Endothelial cell of umbilical vein (primary cell): ENCODE data around the gene KIAA1671. TPM values are rescaled to one million over a fixed set of nuclear protein-coding genes. Genes with fewer than 3 reads are reported as not detected.

Experiments used
- BruUV-seq: library from RNA; stranded (reverse); fragments of 400-500 nt; replicated peaks from 2 replicates; lab custom pipeline; 2021; lab: Mats Ljungman, UMichigan
- CTCF ChIA-PET: fragments of 300-600, 350-600 bp; sonication (Branson Sonifier 250); formaldehyde crosslinking; loops from one replicate; lab custom pipeline; 2021; ENCODE audit warnings: antibody characterized with exemption, inconsistent platforms; lab: Charles Lee
- POLR2A ChIA-PET: fragments of 300-600, 350-600 bp; sonication (Branson Sonifier 250); formaldehyde crosslinking; loops from one replicate; lab custom pipeline; 2021; ENCODE audit warnings: antibody characterized with exemption, inconsistent platforms; lab: Charles Lee
- DNase-seq: peaks from one replicate; pipeline ENCODE4 v3.0.0-alpha.2; 2011; ENCODE audit warnings: low read depth, low spot score
- FAIRE-seq: peaks from 2 replicates; lab custom pipeline; 2011; peaks lifted over from hg19 to GRCh38; lab: Jason Lieb, UNC
- H2AFZ ChIP-seq: 2 replicates; pipeline ENCODE4 v1.6.0; 2012; ENCODE audit warnings: low read depth, low read length, control low read depth, inconsistent platforms
- H3K27ac ChIP-seq: 2 replicates; pipeline ENCODE4 v1.5.1; 2011; ENCODE audit warnings: low read depth, mild to moderate bottlenecking, control low read depth, low read length, moderate library complexity; ENCODE audit not compliant: insufficient read depth
- H3K27me3 ChIP-seq, 2 experiments: 2 replicates each; pipeline versions ENCODE4 v1.6.0 to v1.6.1; 2011; ENCODE audit warnings: low read length in 2 of 2, mixed read lengths in 1 of 2; ENCODE audit not compliant: control insufficient read depth in 2 of 2, insufficient read depth in 2 of 2
- H3K36me3 ChIP-seq, 2 experiments: 2 replicates in 1 of 2; 3 replicates in 1 of 2; pipeline ENCODE4 v1.5.1; 2011; ENCODE audit warnings: low read length in 2 of 2, mild to moderate bottlenecking in 1 of 2, moderate library complexity in 1 of 2; ENCODE audit not compliant: control insufficient read depth in 2 of 2, insufficient read depth in 2 of 2; ENCODE audit errors: extremely low read depth in 1 of 2
- H3K4me1 ChIP-seq: 3 replicates; pipeline ENCODE4 v1.5.1; 2011; ENCODE audit warnings: mild to moderate bottlenecking, low read length; ENCODE audit not compliant: control insufficient read depth, insufficient read depth; ENCODE audit errors: extremely low read depth
- H3K4me2 ChIP-seq: 2 replicates; pipeline ENCODE4 v1.6.1; 2011; ENCODE audit warnings: low read length, control low read depth, mixed read lengths; ENCODE audit not compliant: insufficient read depth
- H3K4me3 ChIP-seq, 3 experiments: fragments of 200-600 bp in 1 of 3; sonication (generic), shearing (Covaris generic) in 1 of 3; replicated peaks in 1 of 3; 2 replicates each; pipeline ENCODE4 v1.5.1; 2011 to 2016; ENCODE audit warnings: control low read depth in 3 of 3, low read length in 3 of 3, mild to moderate bottlenecking in 2 of 3, inconsistent platforms in 1 of 3, low read depth in 1 of 3, moderate library complexity in 1 of 3; ENCODE audit not compliant: insufficient read depth in 1 of 3
- H3K79me2 ChIP-seq: 2 replicates; pipeline ENCODE4 v1.6.0; 2012; ENCODE audit warnings: low read length, inconsistent platforms; ENCODE audit not compliant: control insufficient read depth, insufficient read depth
- H3K9ac ChIP-seq: replicated peaks from 2 replicates; pipeline ENCODE3; 2011; ENCODE audit warnings: low read length, control low read depth; ENCODE audit not compliant: insufficient read depth; ENCODE audit errors: extremely low read depth
- H3K9me1 ChIP-seq: replicated peaks from 3 replicates; pipeline ENCODE4 v1.6.0; 2011; ENCODE audit warnings: mild to moderate bottlenecking, low read length; ENCODE audit not compliant: control insufficient read depth, insufficient read depth; ENCODE audit errors: extremely low read depth
- H3K9me3 ChIP-seq: replicated peaks from 2 replicates; pipeline ENCODE4 v1.5.1; 2012; ENCODE audit warnings: low read length, inconsistent platforms; ENCODE audit not compliant: control insufficient read depth, insufficient read depth
- H4K20me1 ChIP-seq: replicated peaks from 2 replicates; pipeline ENCODE3; 2011; ENCODE audit warnings: mild to moderate bottlenecking, low read length; ENCODE audit not compliant: control insufficient read depth, insufficient read depth; ENCODE audit errors: extremely low read depth
- CTCF ChIP-seq, 2 donors: IDR thresholded peaks; 1 replicate in 1 of 2; 2 replicates in 1 of 2; pipeline ENCODE4 v1.5.1; 2011; ENCODE audit warnings: low read length in 2 of 2, mild to moderate bottlenecking in 2 of 2, moderate library complexity in 2 of 2, control low read depth in 1 of 2, inconsistent platforms in 1 of 2, low read depth in 1 of 2; ENCODE audit not compliant: insufficient read depth in 1 of 2; ENCODE audit errors: extremely low read depth in 1 of 2
- EZH2 ChIP-seq: IDR thresholded peaks from 2 replicates; pipeline ENCODE4 v1.6.1; 2012; ENCODE audit warnings: borderline replicate concordance, low read depth, mild to moderate bottlenecking, moderate library complexity, low read length, inconsistent platforms; ENCODE audit not compliant: severe bottlenecking
- FOS ChIP-seq: IDR thresholded peaks from 2 replicates; pipeline ENCODE4 v1.6.1; 2011; ENCODE audit warnings: mild to moderate bottlenecking, low read length, moderate library complexity, borderline replicate concordance; ENCODE audit not compliant: insufficient read depth
- GATA2 ChIP-seq: IDR thresholded peaks from 2 replicates; pipeline ENCODE4 v1.7.0; 2011; ENCODE audit warnings: low read depth, mild to moderate bottlenecking, moderate library complexity, mixed read lengths, low read length; ENCODE audit not compliant: insufficient read length, insufficient read depth
- JUN ChIP-seq: IDR thresholded peaks from 2 replicates; pipeline ENCODE4 v1.6.1; 2011; ENCODE audit warnings: borderline replicate concordance, low read depth; ENCODE audit not compliant: insufficient read length, insufficient read depth
- MAX ChIP-seq: IDR thresholded peaks from 2 replicates; pipeline ENCODE4 v1.6.1; 2011; ENCODE audit not compliant: insufficient read depth, insufficient read length
- MYC ChIP-seq: IDR thresholded peaks from one replicate; pipeline ENCODE4 v1.6.1; 2011; ENCODE audit warnings: mild to moderate bottlenecking, low read depth, low read length
- POLR2A ChIP-seq: IDR thresholded peaks from 2 replicates; pipeline ENCODE4 v1.6.1; 2012; ENCODE audit warnings: low read depth, mild to moderate bottlenecking, control low read depth, low read length
- POLR2AphosphoS5 ChIP-seq: IDR thresholded peaks from 2 replicates; pipeline ENCODE4 v1.6.1; 2012; ENCODE audit warnings: low read depth, mild to moderate bottlenecking, control low read depth, low read length, moderate library complexity; ENCODE audit not compliant: insufficient read depth
- dilution Hi-C: fragments of 300-500 bp; cut with MboI; formaldehyde crosslinking; loops from one replicate; pipeline ENCODE4 v1.15.0; 2019; ENCODE audit warnings: low sequenced_read_pairs; ENCODE audit not compliant: extremely low pct_ligation_motif_present
- intact Hi-C: fragments of 100-400 bp; cut with micrococcal nuclease; formaldehyde crosslinking; loops from one replicate; pipeline ENCODE4 v1.10.0; 2022
- polyA plus RNA-seq, 4 experiments: library from polyadenylated mRNA; depleted of rRNA in 3 of 4; stranded (reverse) in 3 of 4; unstranded in 1 of 4; fragments of >200 nt; gene quantifications; 2 replicates each; pipeline versions ENCODE4 v1.2.1 to v1.2.3, GENCODE V29; 2011 to 2012; ENCODE audit warnings: missing spikeins in 1 of 4
- total RNA-seq: library from RNA; stranded (reverse); gene quantifications from 2 replicates; pipeline ENCODE4 v1.2.3, GENCODE V29; 2021

KIAA1671 gene
- total and polyA plus RNA-seq, 2 donors (not counting 3 experiments of a cell fraction or from before 2014, with no cell fraction given), result 23.1 to 85.1 TPM

DNA sequence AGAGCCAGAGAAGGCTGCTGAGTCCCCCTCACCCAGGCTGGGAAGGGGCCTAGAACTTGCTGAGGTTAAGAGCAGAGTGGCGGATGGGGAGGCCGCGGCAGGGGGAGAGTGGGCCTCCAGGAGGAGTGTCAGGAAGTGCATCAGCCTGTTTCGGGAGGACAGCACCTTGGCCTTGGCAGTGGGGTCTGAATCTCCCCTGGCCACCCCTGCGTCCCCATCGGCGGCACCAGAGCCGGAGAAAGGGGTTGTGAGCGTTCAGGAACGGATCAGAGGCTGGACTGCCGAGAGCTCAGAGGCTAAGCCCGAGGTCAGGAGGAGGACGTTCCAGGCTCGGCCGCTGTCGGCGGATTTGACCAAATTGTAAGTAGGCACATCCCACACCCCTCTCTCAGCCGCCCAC, 76.7 kb downstream of the KIAA1671 start:
- intact Hi-C loops (loop anchor here (5.0 kb wide), 1 partner anchor 62 kb away; no protein-coding TSS in a partner anchor), dilution Hi-C loops (no loop called here)
- H2AFZ ChIP-seq, result no peak overlapping the region
- H4K20me1 ChIP-seq, result no peaks in the 10 kb centered on the region
- H3K4me2 ChIP-seq, result no peak overlapping the region
- no peaks in the 10 kb centered on the region for H3K9me3 ChIP-seq
- TF ChIP-seq JUN, result no peak
- H3K27ac ChIP-seq, result no peak overlapping the region
- H3K79me2 ChIP-seq, result peaks cover 6% of the 10 kb centered on the region
- CTCF ChIA-PET, result interaction anchor here (0.6 to 3.1 kb wide), 6 partner anchors 20 to 356 kb away, joined by 3 to 21 read pairs (median 5); partner anchors contain the start of gene KIAA1671
- DNase-seq (no peak), FAIRE-seq (no peak)
- H3K36me3 ChIP-seq, result peaks cover 3 to 5% of the 10 kb centered on the region in 2 experiments
- BruUV-seq, result no TSS peak
- no peak overlapping the region for H3K9ac ChIP-seq
- H3K4me1 ChIP-seq, result peaks cover 19% of the 10 kb centered on the region
- H3K9me1 ChIP-seq, result no peaks in the 10 kb centered on the region
- H3K27me3 ChIP-seq, result no peaks in the 10 kb centered on the region
- POLR2A ChIA-PET, result no interaction called here
- H3K4me3 ChIP-seq, result no peak overlapping the region

GRCh38 chr22:25030636-25031035, 78.1 kb downstream of the KIAA1671 start:
- dilution Hi-C loops, result no loop called here
- POLR2A ChIA-PET, result no interaction called here
- FAIRE-seq, result no peak

More at GRCh38 chr22:25030636-25031035, 78.1 kb downstream of the KIAA1671 start:
- BruUV-seq, result no TSS peak
- CTCF ChIA-PET, result interaction anchor here (0.6 kb wide), 1 partner anchor 15 kb away, joined by 3 read pairs; no protein-coding TSS in a partner anchor
- Histone ChIP-seq H3K36me3 (peaks cover 3 to 5% of the 10 kb centered on the region in 2 experiments), H3K4me1 (peaks cover 14% of the 10 kb centered on the region), H3K9me1 (no peaks in the 10 kb centered on the region), H3K27me3 (no peaks in the 10 kb centered on the region), H3K9ac (no peak overlapping the region), H3K4me2 (no peak overlapping the region), H3K27ac (no peak overlapping the region), H3K4me3 (no peak overlapping the region), H2AFZ (no peak overlapping the region), H3K9me3 (no peaks in the 10 kb centered on the region), H3K79me2 (peaks cover 6% of the 10 kb centered on the region), H4K20me1 (no peaks in the 10 kb centered on the region)
- no peak for TF ChIP-seq POLR2A
- no peak for TF ChIP-seq MAX
- TF ChIP-seq POLR2AphosphoS5, result no peak
- no peak for TF ChIP-seq CTCF (IDR thresholded peaks at IDR 0.05; ENCODE audit: extremely low read depth in 1 of 2, insufficient read depth in 1 of 2, low read depth in 1 of 2, low read length in 2 of 2)
- no peak for TF ChIP-seq MYC
- TF ChIP-seq FOS, result no peak
- TF ChIP-seq EZH2, result no peak
- TF ChIP-seq GATA2, result no peak
- TF ChIP-seq JUN, result no peak
- intact Hi-C loops, result no loop called here
- DNase-seq, result no peak
